Tibial nerve (tissue), 4 donors: ENCODE results near the gene CRHR2. TPM values are rescaled to one million over a fixed set of nuclear protein-coding genes. Genes with fewer than 3 reads are reported as not detected.

Source experiments
- DNase-seq, 2 donors: peaks; one replicate each; pipeline ENCODE4 v3.0.0-alpha.2; 2019; ENCODE audit warnings: low spot score in 2 of 2
- H3K27ac ChIP-seq, 4 donors: fragments of 200-600 bp; sonication (generic) in 3 of 4; one replicate each; pipeline ENCODE4 v1.5.1; 2017 to 2019; ENCODE audit warnings: mild to moderate bottlenecking in 1 of 4
- H3K27me3 ChIP-seq, 2 donors: fragments of 200-600 bp; sonication (generic) in 1 of 2; one replicate each; pipeline versions ENCODE4 v1.5.1 to v1.6.0; 2017 to 2019
- H3K36me3 ChIP-seq, 3 donors: fragments of 200-600 bp; sonication (generic); one replicate each; pipeline ENCODE4 v1.5.1; 2018 to 2019
- H3K4me1 ChIP-seq, 4 donors: fragments of 200-600 bp; sonication (generic) in 3 of 4; one replicate each; pipeline ENCODE4 v1.5.1; 2017 to 2019
- H3K4me3 ChIP-seq, 4 donors: fragments of 200-600 bp; sonication (generic) in 3 of 4; one replicate each; pipeline ENCODE4 v1.5.1; 2017 to 2019; ENCODE audit warnings: mild to moderate bottlenecking in 1 of 4, moderate library complexity in 1 of 4
- H3K9me3 ChIP-seq, 4 donors: fragments of 200-600 bp; sonication (generic) in 3 of 4; one replicate each; pipeline ENCODE4 v1.5.1; 2017 to 2019
- CTCF ChIP-seq, 5 experiments: fragments of 200-600 bp in 3 of 5; fragments of 450-650 bp in 2 of 5; sonication (generic) in 3 of 5; IDR thresholded peaks; one replicate each; pipeline ENCODE4 v1.5.1; 2016 to 2019; ENCODE audit warnings: antibody characterized with exemption in 5 of 5, mild to moderate bottlenecking in 3 of 5, moderate library complexity in 2 of 5
- EP300 ChIP-seq, 2 donors: sonication (generic); formaldehyde crosslinking; IDR thresholded peaks; one replicate each; pipeline ENCODE4 v1.6.1; 2017; ENCODE audit warnings: antibody characterized with exemption in 2 of 2, mild to moderate bottlenecking in 1 of 2
- POLR2A ChIP-seq, 2 donors: fragments of 450-650 bp; IDR thresholded peaks; one replicate each; pipeline ENCODE4 v1.6.1; 2017; ENCODE audit warnings: antibody characterized with exemption in 2 of 2, mild to moderate bottlenecking in 2 of 2, moderate library complexity in 2 of 2
- whole genome bisulfite sequencing, 2 donors: methylation state at CpG; one replicate each; pipeline ENCODE4 v1.1.5; 2018; 5-methylcytosine and 5-hydroxymethylcytosine counted together
- total RNA-seq, 4 donors: library from RNA; depleted of rRNA; stranded (reverse); fragments of >200 nt; gene quantifications; one replicate each; pipeline ENCODE4 v1.1.0, GENCODE V29; 2016

Gene CRHR2
- total RNA-seq, 4 donors from 2014 or later, result 0.21 to 0.44 TPM; not detected in 2

GRCh38 chr7:30681331-30681797 is 892 bp downstream of the CRHR2 start:
- DNase-seq, result no peak
- H3K4me3 ChIP-seq, result peak overlapping the region in 3 of 4 donors; percentile 23 to 47 (median 45)
- no peaks in the 10 kb centered on the region for H3K36me3 ChIP-seq
- H3K27ac ChIP-seq, result no peak overlapping the region
- no peaks in the 10 kb centered on the region for H3K9me3 ChIP-seq
- TF ChIP-seq CTCF (IDR thresholded peaks at IDR 0.05), result no peak
- TF ChIP-seq EP300 (IDR thresholded peaks at IDR 0.05), result no peak
- TF ChIP-seq POLR2A (IDR thresholded peaks at IDR 0.05), result no peak
- 7 to 19% methylated on average over 16 of the region's 16 CpGs for WGBS, 2 donors
- peaks cover 0 to 20% (median 16%) of the 10 kb centered on the region in 4 donors for H3K4me1 ChIP-seq
- peaks cover 0 to 80% of the 10 kb centered on the region in 2 donors for H3K27me3 ChIP-seq

- Histone ChIP-seq H3K36me3 (no peaks in the 10 kb centered on the region), H3K27me3 (peaks cover 0 to 72% of the 10 kb centered on the region in 2 donors), H3K9me3 (no peaks in the 10 kb centered on the region), H3K4me3 (no peak overlapping the region), H3K4me1 (peaks cover 0 to 20% (median 16%) of the 10 kb centered on the region in 4 donors), H3K27ac (no peak overlapping the region)
- no peak for TF ChIP-seq CTCF (IDR thresholded peaks at IDR 0.05)
- TF ChIP-seq POLR2A (IDR thresholded peaks at IDR 0.05), result no peak
- no peak for TF ChIP-seq EP300 (IDR thresholded peaks at IDR 0.05)
- no peak for DNase-seq
- 8 to 17% methylated on average over 2 of the region's 2 CpGs for whole genome bisulfite sequencing, 2 donors
Measured at GRCh38 chr7:30679664-30680063, 2.6 kb downstream of the CRHR2 start.

GRCh38 chr7:30678805-30679204 is 3.5 kb downstream of the CRHR2 start:
- H3K4me3 ChIP-seq, result no peak overlapping the region
- no peak for DNase-seq
- TF ChIP-seq CTCF (IDR thresholded peaks at IDR 0.05) (no peak), EP300 (IDR thresholded peaks at IDR 0.05) (no peak), POLR2A (IDR thresholded peaks at IDR 0.05) (no peak)
- 87 to 91% methylated on average over 2 of the region's 2 CpGs for WGBS, 2 donors
- H3K36me3 ChIP-seq, result no peaks in the 10 kb centered on the region
- peaks cover 0 to 75% of the 10 kb centered on the region in 2 donors for H3K27me3 ChIP-seq
- H3K9me3 ChIP-seq, result no peaks in the 10 kb centered on the region
- H3K27ac ChIP-seq, result no peak overlapping the region
- peaks cover 0 to 20% (median 16%) of the 10 kb centered on the region in 4 donors for H3K4me1 ChIP-seq

- no peak for DNase-seq
- Histone ChIP-seq H3K4me3 (no peak overlapping the region), H3K27ac (no peak overlapping the region), H3K27me3 (peaks cover 0 to 36% of the 10 kb centered on the region in 2 donors), H3K9me3 (peaks cover 0 to 2% (median 0%) of the 10 kb centered on the region in 4 donors), H3K36me3 (no peaks in the 10 kb centered on the region), H3K4me1 (no peaks in the 10 kb centered on the region)
- TF ChIP-seq POLR2A (IDR thresholded peaks at IDR 0.05) (no peak), CTCF (IDR thresholded peaks at IDR 0.05) (no peak)
- 17 to 50% methylated on average over 1 to 2 of the region's 2 CpGs for WGBS, 2 donors
Measured at GRCh38 chr7:30674876-30675275, 7.4 kb downstream of the CRHR2 start.

- Histone ChIP-seq H3K27ac (no peak overlapping the region), H3K27me3 (peaks cover 0 to 31% of the 10 kb centered on the region in 2 donors), H3K9me3 (peaks cover 0 to 2% (median 0%) of the 10 kb centered on the region in 4 donors), H3K36me3 (no peaks in the 10 kb centered on the region), H3K4me1 (no peaks in the 10 kb centered on the region), H3K4me3 (no peak overlapping the region)
- DNase-seq, result no peak
- TF ChIP-seq CTCF (IDR thresholded peaks at IDR 0.05), result no peak
- TF ChIP-seq POLR2A (IDR thresholded peaks at IDR 0.05), result no peak
- no peak for TF ChIP-seq EP300 (IDR thresholded peaks at IDR 0.05)
- WGBS, 2 donors, result 31 to 36% methylated on average over 1 of the region's 1 CpG
Measured at GRCh38 chr7:30674420-30674819, 7.8 kb downstream of the CRHR2 start.
